Measurements from ENCODE around the gene IGF1R. TPM values are rescaled to one million over a fixed set of nuclear protein-coding genes. Genes with fewer than 3 reads are reported as not detected.

The IGF1R gene
- total RNA-seq, 2 donors from 2014 or later: 27.3 to 56.2 TPM

GRCh38 chr15:98646546-98647025, 1.8 kb upstream of the IGF1R start:
- DNase-seq (no peak), ATAC-seq (no peak)
- intact Hi-C loops (cut with DNase I): loop anchor here (2.0 to 5.0 kb wide), 2 partner anchors 128 to 411 kb away; no protein-coding TSS in a partner anchor

- ATAC-seq (peak; percentile 60 to 68), DNase-seq (peak; percentile 74)
- intact Hi-C loops (cut with DNase I): loop anchor here (2.0 to 5.0 kb wide), 2 partner anchors 128 to 410 kb away; no protein-coding TSS in a partner anchor
Observed at GRCh38 chr15:98647026-98647773, 1.1 kb upstream of the IGF1R start.

GRCh38 chr15:98648654-98649471, 524 bp downstream of the IGF1R start:
- DNase-seq: peak; percentile 69
- intact Hi-C loops (cut with DNase I): loop anchor here in 1 of 2 donors (5.0 kb wide), 1 partner anchor 408 kb away; no protein-coding TSS in a partner anchor

GRCh38 chr15:98649472-98650416, 1.4 kb downstream of the IGF1R start:
- DNase-seq (peak; percentile 63), ATAC-seq (peak in 1 of 2 donors; percentile 19)
- intact Hi-C loops (cut with DNase I): loop anchor here (2.0 to 10.0 kb wide), 5 partner anchors 65 to 409 kb away; no protein-coding TSS in a partner anchor

More at GRCh38 chr15:98648654-98649471, 524 bp downstream of the IGF1R start:
- ATAC-seq: peak; percentile 4 to 8

- intact Hi-C loops (cut with DNase I): loop anchor here (2.0 to 10.0 kb wide), 4 partner anchors 64 to 408 kb away; no protein-coding TSS in a partner anchor
- ATAC-seq (peak in 1 of 2 donors; percentile 12), DNase-seq (peak; percentile 55)
Observed at GRCh38 chr15:98650417-98651035, 2.2 kb downstream of the IGF1R start.

GRCh38 chr15:98651036-98651481, 2.7 kb downstream of the IGF1R start:
- no peak for ATAC-seq
- no peak for DNase-seq
- intact Hi-C loops (cut with DNase I): loop anchor here (2.0 to 10.0 kb wide), 4 partner anchors 64 to 408 kb away; no protein-coding TSS in a partner anchor

GRCh38 chr15:98651581-98652220, 3.4 kb downstream of the IGF1R start:
- intact Hi-C loops (cut with DNase I): loop anchor here (2.0 to 10.0 kb wide), 4 partner anchors 63 to 407 kb away; no protein-coding TSS in a partner anchor
- DNase-seq: no peak

GRCh38 chr15:98653686-98654085, 5.3 kb downstream of the IGF1R start:
- DNase-seq (no peak), ATAC-seq (no peak)

More at GRCh38 chr15:98651581-98652220, 3.4 kb downstream of the IGF1R start:
- no peak for ATAC-seq

GRCh38 chr15:98654790-98655360, 6.5 kb downstream of the IGF1R start:
- DNase-seq: no peak
- no peak for ATAC-seq
- intact Hi-C loops (cut with DNase I): loop anchor here (5.0 to 10.0 kb wide), 3 partner anchors 60 to 122 kb away; no protein-coding TSS in a partner anchor

More at GRCh38 chr15:98653686-98654085, 5.3 kb downstream of the IGF1R start:
- intact Hi-C loops (cut with DNase I): loop anchor here (5.0 to 10.0 kb wide), 3 partner anchors 61 to 124 kb away; no protein-coding TSS in a partner anchor

- ATAC-seq: no peak
- no peak for DNase-seq
- intact Hi-C loops (cut with DNase I): loop anchor here (10.0 kb wide), 2 partner anchors 59 to 119 kb away; no protein-coding TSS in a partner anchor
Observed at GRCh38 chr15:98655732-98656131, 7.4 kb downstream of the IGF1R start.

GRCh38 chr15:98657721-98658120, 9.4 kb downstream of the IGF1R start:
- ATAC-seq (no peak), DNase-seq (no peak)
- intact Hi-C loops (cut with DNase I): loop anchor here (10.0 kb wide), 2 partner anchors 57 to 117 kb away; no protein-coding TSS in a partner anchor

- DNase-seq (no peak), ATAC-seq (peak; percentile 74 to 80)
- intact Hi-C loops (cut with DNase I): loop anchor here (10.0 kb wide), 2 partner anchors 56 to 116 kb away; no protein-coding TSS in a partner anchor
Observed at GRCh38 chr15:98658831-98659699, 10.7 kb downstream of the IGF1R start.

GRCh38 chr15:98660055-98660454, 11.7 kb downstream of the IGF1R start:
- intact Hi-C loops (cut with DNase I): no loop called here
- ATAC-seq (no peak), DNase-seq (no peak)

GRCh38 chr15:98663045-98663444, 14.7 kb downstream of the IGF1R start:
- no peak for ATAC-seq
- no peak for DNase-seq
- intact Hi-C loops (cut with DNase I): no loop called here

GRCh38 chr15:98663606-98664005, 15.3 kb downstream of the IGF1R start:
- intact Hi-C loops (cut with DNase I): no loop called here
- ATAC-seq: no peak
- no peak for DNase-seq

GRCh38 chr15:98666441-98666840, 18.1 kb downstream of the IGF1R start:
- intact Hi-C loops (cut with DNase I): no loop called here
- ATAC-seq: no peak

More at GRCh38 chr15:98666441-98666840, 18.1 kb downstream of the IGF1R start:
- DNase-seq: no peak
